SK-N-SH treated with all-trans-retinoic acid at 6 μM for 48 hours (cell line): ENCODE results near the gene ABCC6.

Experiments
- ATAC-seq: fragments of 200-7000 bp; cut with Tn5 transposase; 3 replicates; pipeline ENCODE4 v1.9.1; 2020; ENCODE audit warnings: mild to moderate bottlenecking, moderate library complexity
- ARNTL ChIP-seq: fragments of 450-650 bp; formaldehyde crosslinking; IDR thresholded peaks from 2 replicates; pipeline ENCODE4 v1.5.0; 2020; ENCODE audit warnings: low read depth, mild to moderate bottlenecking, moderate library complexity, borderline replicate concordance
- BACH2 ChIP-seq: fragments of 250-450 bp; sonication (Bioruptor Pico); IDR thresholded peaks from 2 replicates; pipeline ENCODE4 v1.9.0; 2021; ENCODE audit warnings: mild to moderate bottlenecking, borderline replicate concordance
- CREB5 ChIP-seq: fragments of 250-450 bp; sonication (Bioruptor Pico); IDR thresholded peaks from 2 replicates; pipeline ENCODE4 v1.5.1; 2020; ENCODE audit warnings: low read depth, mild to moderate bottlenecking, moderate library complexity
- CSDC2 ChIP-seq: fragments of 250-450 bp; sonication (Bioruptor Pico); IDR thresholded peaks from 2 replicates; pipeline ENCODE4 v1.5.0; 2020; ENCODE audit warnings: mild to moderate bottlenecking, moderate library complexity
- CSRNP3 ChIP-seq: fragments of 250-450 bp; sonication (Bioruptor Pico); IDR thresholded peaks from 2 replicates; pipeline ENCODE4 v1.5.1; 2021; ENCODE audit warnings: mild to moderate bottlenecking, moderate library complexity
- ESRRG ChIP-seq: fragments of 250-450 bp; sonication (Bioruptor Pico); IDR thresholded peaks from 2 replicates; pipeline ENCODE4 v1.6.1; 2021; ENCODE audit warnings: mild to moderate bottlenecking
- GLIS3 ChIP-seq: fragments of 250-450 bp; sonication (Bioruptor Pico); IDR thresholded peaks from 2 replicates; pipeline ENCODE4 v1.5.0; 2020; ENCODE audit warnings: mild to moderate bottlenecking, moderate library complexity
- ISL1 ChIP-seq: fragments of 250-450 bp; sonication (Bioruptor Pico); IDR thresholded peaks from 2 replicates; pipeline ENCODE4 v2.1.2; 2022; ENCODE audit warnings: mild to moderate bottlenecking, moderate library complexity
- OSR1 ChIP-seq: fragments of 250-450 bp; sonication (Bioruptor Pico); IDR thresholded peaks from 2 replicates; pipeline ENCODE4 v1.8.0; 2022; ENCODE audit warnings: moderate library complexity, mild to moderate bottlenecking, inconsistent platforms
- PATZ1 ChIP-seq: fragments of 250-450 bp; sonication (Bioruptor Pico); IDR thresholded peaks from 2 replicates; pipeline ENCODE4 v1.8.0; 2020; ENCODE audit warnings: mild to moderate bottlenecking, moderate library complexity, borderline replicate concordance
- POU6F1 ChIP-seq: fragments of 250-450 bp; sonication (Bioruptor Pico); IDR thresholded peaks from 2 replicates; pipeline ENCODE4 v1.8.0; 2021; ENCODE audit warnings: low read depth, mild to moderate bottlenecking, moderate library complexity, borderline replicate concordance
- PPARA ChIP-seq: fragments of 250-450 bp; sonication (Bioruptor Pico); IDR thresholded peaks from 2 replicates; pipeline ENCODE4 v1.5.0; 2020; ENCODE audit warnings: mild to moderate bottlenecking, borderline replicate concordance
- RARB ChIP-seq: fragments of 250-450 bp; sonication (Bioruptor Pico); IDR thresholded peaks from 2 replicates; pipeline ENCODE4 v1.8.0; 2021; ENCODE audit warnings: mild to moderate bottlenecking, moderate library complexity
- SNAI2 ChIP-seq: fragments of 250-450 bp; sonication (Bioruptor Pico); IDR thresholded peaks from 2 replicates; pipeline ENCODE4 v1.5.0; 2020; ENCODE audit warnings: mild to moderate bottlenecking, moderate library complexity
- TCF4 ChIP-seq: fragments of 250-450 bp; sonication (Bioruptor Pico); IDR thresholded peaks from 2 replicates; pipeline ENCODE4 v1.8.0; 2021; ENCODE audit warnings: mild to moderate bottlenecking, moderate library complexity, borderline replicate concordance
- TOX ChIP-seq: fragments of 250-450 bp; sonication (Bioruptor Pico); IDR thresholded peaks from 2 replicates; pipeline ENCODE4 v1.8.0; 2021; ENCODE audit warnings: mild to moderate bottlenecking, moderate library complexity, borderline replicate concordance
- ZC3H10 ChIP-seq: fragments of 250-450 bp; sonication (Bioruptor Pico); IDR thresholded peaks from 2 replicates; pipeline ENCODE4 v1.5.1; 2021; ENCODE audit warnings: mild to moderate bottlenecking, moderate library complexity
- ZFP3 ChIP-seq: fragments of 250-450 bp; sonication (Bioruptor Pico); IDR thresholded peaks from 2 replicates; pipeline ENCODE4 v1.5.0; 2020; ENCODE audit warnings: mild to moderate bottlenecking, moderate library complexity
- ZFP30 ChIP-seq: fragments of 450-650 bp; formaldehyde crosslinking; IDR thresholded peaks from 2 replicates; pipeline ENCODE4 v1.5.0; 2022; ENCODE audit warnings: mild to moderate bottlenecking, moderate library complexity
- ZNF565 ChIP-seq: fragments of 450-650 bp; formaldehyde crosslinking; conservative IDR thresholded peaks from 2 replicates; pipeline ENCODE4 v1.5.0; 2020; ENCODE audit warnings: low read depth, mild to moderate bottlenecking, moderate library complexity
- ZNF70 ChIP-seq: fragments of 450-650 bp; formaldehyde crosslinking; IDR thresholded peaks from 2 replicates; pipeline ENCODE4 v1.5.0; 2020; ENCODE audit warnings: mild to moderate bottlenecking, moderate library complexity

Gene ABCC6

GRCh38 chr16:16167927-16168326 lies 55.4 kb downstream of the ABCC6 start:
- no peak for ATAC-seq
- TF ChIP-seq ZNF565 (CRISPR knock-in tag) (no peak), ZNF70 (CRISPR knock-in tag) (no peak), ZFP30 (CRISPR knock-in tag) (no peak), ZC3H10 (CRISPR knock-in tag) (no peak), CSRNP3 (CRISPR knock-in tag) (no peak), ISL1 (CRISPR knock-in tag) (no peak), PATZ1 (no peak), TOX (CRISPR knock-in tag) (no peak), PPARA (CRISPR knock-in tag) (no peak), RARB (CRISPR knock-in tag) (no peak), OSR1 (CRISPR knock-in tag) (no peak), GLIS3 (CRISPR knock-in tag) (no peak)

- TF ChIP-seq BACH2 (CRISPR knock-in tag) = no peak
- TF ChIP-seq TOX (CRISPR knock-in tag) = no peak
- no peak for TF ChIP-seq OSR1 (CRISPR knock-in tag)
- no peak for TF ChIP-seq CSDC2 (CRISPR knock-in tag)
- no peak for TF ChIP-seq ZNF70 (CRISPR knock-in tag)
- TF ChIP-seq ZC3H10 (CRISPR knock-in tag) = no peak
- TF ChIP-seq RARB (CRISPR knock-in tag) = no peak
- ATAC-seq = no peak; the same call in 2 of the 3 replicates
Measured at GRCh38 chr16:16166949-16167348, 56.3 kb downstream of the ABCC6 start.

GRCh38 chr16:16166085-16166484 lies 57.2 kb downstream of the ABCC6 start:
- ATAC-seq = no peak
- TF ChIP-seq OSR1 (CRISPR knock-in tag) = no peak
- no peak for TF ChIP-seq ARNTL (CRISPR knock-in tag)
- no peak for TF ChIP-seq ZFP3 (CRISPR knock-in tag)
- no peak for TF ChIP-seq ESRRG (CRISPR knock-in tag)
- TF ChIP-seq SNAI2 = no peak
- TF ChIP-seq CREB5 (CRISPR knock-in tag) = no peak
- no peak for TF ChIP-seq ZNF565 (CRISPR knock-in tag)
- TF ChIP-seq ZNF70 (CRISPR knock-in tag) = no peak
- no peak for TF ChIP-seq RARB (CRISPR knock-in tag)
- TF ChIP-seq PPARA (CRISPR knock-in tag) = no peak
- TF ChIP-seq TCF4 (CRISPR knock-in tag) = no peak
- no peak for TF ChIP-seq PATZ1
- no peak for TF ChIP-seq CSDC2 (CRISPR knock-in tag)
- no peak for TF ChIP-seq POU6F1 (CRISPR knock-in tag)
- no peak for TF ChIP-seq GLIS3 (CRISPR knock-in tag)
- TF ChIP-seq TOX (CRISPR knock-in tag) = no peak
- no peak for TF ChIP-seq ZFP30 (CRISPR knock-in tag)
- TF ChIP-seq BACH2 (CRISPR knock-in tag) = no peak
- no peak for TF ChIP-seq ISL1 (CRISPR knock-in tag)
- TF ChIP-seq, all 23 proteins: peak for 0
